Lower lobe of right lung (tissue), 2 donors: ENCODE data around the gene MAPK1IP1L. TPM values are rescaled to one million over a fixed set of nuclear protein-coding genes. Genes with fewer than 3 reads are reported as not detected.
"Not testable (repeated sequence)": the region's sequence is repeated elsewhere in the genome, so short reads cannot be mapped to it uniquely, and the experiment has no call there.

ENCODE experiments used
- ATAC-seq, 2 donors: fragments of 200-7000 bp; cut with Tn5 transposase; one replicate each; pipeline ENCODE4 v1.9.1; 2020 to 2022; ENCODE audit warnings: mild to moderate bottlenecking in 2 of 2, moderate library complexity in 2 of 2
- DNase-seq: peaks from one replicate; pipeline ENCODE4 v3.0.0-alpha.2; 2020
- H3K27ac ChIP-seq: fragments of 200-600 bp; one replicate; pipeline ENCODE4 v1.8.0; 2022
- H3K27me3 ChIP-seq: fragments of 200-600 bp; one replicate; pipeline ENCODE4 v1.8.0; 2022; ENCODE audit warnings: low read depth
- H3K36me3 ChIP-seq: fragments of 200-600 bp; one replicate; pipeline ENCODE4 v1.8.0; 2022; ENCODE audit warnings: mild to moderate bottlenecking
- H3K4me1 ChIP-seq: fragments of 200-600 bp; one replicate; pipeline ENCODE4 v1.8.0; 2022
- H3K4me3 ChIP-seq: fragments of 200-600 bp; one replicate; pipeline ENCODE4 v1.8.0; 2022; ENCODE audit warnings: mild to moderate bottlenecking
- H3K9me3 ChIP-seq: fragments of 200-600 bp; one replicate; pipeline ENCODE4 v1.8.0; 2022
- intact Hi-C: fragments of 100-400 bp; cut with DNase I; formaldehyde crosslinking; loops from one replicate; pipeline ENCODE4 v1.11.0; 2022
- total RNA-seq: library from RNA; stranded (reverse); fragmentation: NEBNext Ultra II Directional; extraction: Animal tissue kit (Norgen Biotek cat#: 25700); gene quantifications from one replicate; pipeline ENCODE4 v1.2.1, GENCODE V29; 2021
- TF ChIP-seq, protein P1 (sequence below): fragments of 200-600 bp; IDR thresholded peaks from one replicate; pipeline ENCODE4 v1.8.0; 2022; ENCODE audit warnings: antibody characterized with exemption, mild to moderate bottlenecking
- donor health status: DM: no; HTN: yes; CAD: no; lungs with severe emphysema.

MAPK1IP1L gene
- total RNA-seq, 1 donor from 2014 or later: 72.4 TPM

DNA sequence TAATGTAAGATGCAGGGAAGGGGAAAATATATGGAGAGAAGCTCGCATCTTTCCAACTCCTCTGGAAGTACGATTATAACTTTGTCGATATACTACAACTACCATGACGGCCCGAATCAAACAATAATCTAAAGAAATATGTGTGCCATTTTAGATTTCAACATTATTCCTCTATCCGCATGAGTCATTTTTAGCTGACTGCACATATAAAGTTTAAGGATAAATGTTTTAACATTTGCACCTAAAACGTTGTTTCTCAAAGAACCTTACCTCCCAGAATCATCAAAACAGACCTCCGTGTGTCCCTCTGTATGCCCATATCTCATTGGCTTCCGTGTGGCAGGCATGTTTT lies 25.0 kb upstream of the MAPK1IP1L start:
- Histone ChIP-seq H3K27me3 (no peaks in the 10 kb centered on the region), H3K27ac (peak overlapping the region; percentile 91), H3K36me3 (no peaks in the 10 kb centered on the region), H3K4me1 (peaks cover 43% of the 10 kb centered on the region), H3K4me3 (peak overlapping the region; percentile 87), H3K9me3 (no peaks in the 10 kb centered on the region)
- no peak for DNase-seq
- intact Hi-C loops: no loop called here
- TF ChIP-seq, protein P1, sequence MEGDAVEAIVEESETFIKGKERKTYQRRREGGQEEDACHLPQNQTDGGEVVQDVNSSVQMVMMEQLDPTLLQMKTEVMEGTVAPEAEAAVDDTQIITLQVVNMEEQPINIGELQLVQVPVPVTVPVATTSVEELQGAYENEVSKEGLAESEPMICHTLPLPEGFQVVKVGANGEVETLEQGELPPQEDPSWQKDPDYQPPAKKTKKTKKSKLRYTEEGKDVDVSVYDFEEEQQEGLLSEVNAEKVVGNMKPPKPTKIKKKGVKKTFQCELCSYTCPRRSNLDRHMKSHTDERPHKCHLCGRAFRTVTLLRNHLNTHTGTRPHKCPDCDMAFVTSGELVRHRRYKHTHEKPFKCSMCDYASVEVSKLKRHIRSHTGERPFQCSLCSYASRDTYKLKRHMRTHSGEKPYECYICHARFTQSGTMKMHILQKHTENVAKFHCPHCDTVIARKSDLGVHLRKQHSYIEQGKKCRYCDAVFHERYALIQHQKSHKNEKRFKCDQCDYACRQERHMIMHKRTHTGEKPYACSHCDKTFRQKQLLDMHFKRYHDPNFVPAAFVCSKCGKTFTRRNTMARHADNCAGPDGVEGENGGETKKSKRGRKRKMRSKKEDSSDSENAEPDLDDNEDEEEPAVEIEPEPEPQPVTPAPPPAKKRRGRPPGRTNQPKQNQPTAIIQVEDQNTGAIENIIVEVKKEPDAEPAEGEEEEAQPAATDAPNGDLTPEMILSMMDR: no peak
- ATAC-seq: no peak

DNA sequence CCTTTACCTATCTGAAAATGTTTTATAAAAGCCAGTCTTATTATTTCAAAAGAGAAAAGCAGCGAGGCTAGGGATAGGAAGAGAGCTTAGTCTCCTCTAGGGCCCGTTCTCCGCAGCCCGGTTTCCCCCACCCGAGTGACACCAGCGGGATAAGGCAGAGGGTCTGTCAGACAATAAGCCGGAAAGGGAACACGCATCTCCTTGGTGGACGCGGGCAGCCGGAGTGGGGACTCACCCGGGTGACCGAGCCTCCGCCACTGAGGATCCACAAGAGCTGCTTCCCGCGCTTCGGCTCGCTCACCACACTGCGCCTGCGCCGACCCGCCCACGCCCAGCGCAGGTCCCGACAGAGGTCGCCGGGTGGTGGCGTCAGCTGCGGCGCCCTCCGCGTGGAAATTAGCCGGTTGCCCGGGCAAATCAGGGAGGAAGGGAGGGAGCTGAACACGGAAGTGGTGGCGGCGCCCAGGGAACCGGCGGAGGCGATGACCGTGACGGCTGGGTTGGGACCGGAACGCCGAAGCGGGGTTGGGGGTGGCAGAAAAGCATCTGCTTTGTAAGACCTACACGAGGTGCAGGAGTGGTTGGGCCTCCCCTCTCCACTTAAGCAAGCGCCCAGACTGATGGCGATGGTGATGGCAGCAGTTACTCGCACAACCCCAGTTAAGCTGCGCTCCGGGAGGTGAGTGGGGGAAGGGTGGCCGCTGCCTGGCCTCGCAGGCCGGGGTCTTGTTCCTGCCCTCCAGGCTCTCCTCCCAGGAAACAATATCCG lies 24.5 kb upstream of the MAPK1IP1L start, which contains the start of the genes SOCS4 and WDHD1:
SOCS4 (plus strand) TSS at position 444 of the 769 bp plus-strand sequence. CDS start 15,806 bp downstream, outside the sequence.
WDHD1 (minus strand) TSS at position 307 of the 769 bp plus-strand sequence. CDS start 312 bp downstream, outside the sequence.
- Histone ChIP-seq H3K9me3 (no peaks in the 10 kb centered on the region), H3K36me3 (peaks cover 3% of the 10 kb centered on the region), H3K4me1 (peaks cover 49% of the 10 kb centered on the region), H3K4me3 (peak within 1 kb of the TSS; percentile 87), H3K27ac (peak within 1 kb of the TSS; percentile 91), H3K27me3 (no peaks in the 10 kb centered on the region)
- intact Hi-C loops: no loop called here
- TF ChIP-seq, protein P1: peak; percentile 30
- DNase-seq (peak; percentile 97), ATAC-seq (peak; percentile 99 to 100)

DNA sequence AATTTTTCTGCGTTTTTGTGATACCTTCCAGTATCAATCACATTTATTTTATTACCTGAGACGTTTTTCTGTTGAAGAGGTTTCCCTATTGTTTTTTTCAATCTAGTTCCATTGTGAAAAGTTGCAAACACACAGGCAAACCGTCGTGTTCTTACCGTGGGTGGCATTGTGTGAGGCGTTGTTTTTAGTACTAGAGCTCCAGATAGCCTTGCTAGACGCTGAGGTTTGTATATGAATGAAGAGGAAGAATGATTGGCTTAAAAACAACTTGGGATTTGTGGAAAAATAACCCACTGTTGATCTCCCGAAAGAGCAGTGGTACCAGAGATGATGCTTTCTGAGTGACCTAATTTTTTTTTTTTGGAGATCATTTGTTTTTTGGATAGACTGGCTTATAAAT lies 23.4 kb upstream of the MAPK1IP1L start:
- Histone ChIP-seq H3K9me3 (no peaks in the 10 kb centered on the region), H3K27ac (no peak overlapping the region), H3K27me3 (no peaks in the 10 kb centered on the region), H3K36me3 (peaks cover 9% of the 10 kb centered on the region), H3K4me1 (peaks cover 50% of the 10 kb centered on the region), H3K4me3 (peak overlapping the region; percentile 87)
- intact Hi-C loops: no loop called here
- DNase-seq (no peak), ATAC-seq (no peak)
- TF ChIP-seq, protein P1: no peak

DNA sequence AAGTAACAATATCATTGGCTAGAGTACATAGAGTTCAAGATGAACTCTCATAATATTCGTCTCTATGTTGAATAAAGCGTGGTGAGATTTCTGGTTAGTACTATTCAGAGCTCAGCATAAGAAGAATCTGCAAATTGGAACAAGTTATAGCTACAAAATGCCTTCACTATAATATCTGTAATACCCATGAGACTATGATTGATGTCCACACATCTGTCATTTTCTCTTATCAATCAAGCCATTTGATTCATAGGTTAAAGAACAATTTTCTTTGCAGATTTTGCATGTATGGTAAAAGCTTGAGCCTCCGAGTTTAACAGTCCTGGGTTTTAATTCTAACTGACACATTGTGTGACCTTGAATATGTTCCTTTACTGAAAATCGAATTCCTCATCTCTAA lies 23.0 kb upstream of the MAPK1IP1L start:
- H3K36me3 ChIP-seq: peaks cover 9% of the 10 kb centered on the region
- no peaks in the 10 kb centered on the region for H3K9me3 ChIP-seq
- H3K27me3 ChIP-seq: no peaks in the 10 kb centered on the region
- TF ChIP-seq, protein P1: no peak
- no peak overlapping the region for H3K27ac ChIP-seq
- intact Hi-C loops: no loop called here
- peak overlapping the region; percentile 87 for H3K4me3 ChIP-seq
- peaks cover 50% of the 10 kb centered on the region for H3K4me1 ChIP-seq
- no peak for DNase-seq
- ATAC-seq: no peak

DNA sequence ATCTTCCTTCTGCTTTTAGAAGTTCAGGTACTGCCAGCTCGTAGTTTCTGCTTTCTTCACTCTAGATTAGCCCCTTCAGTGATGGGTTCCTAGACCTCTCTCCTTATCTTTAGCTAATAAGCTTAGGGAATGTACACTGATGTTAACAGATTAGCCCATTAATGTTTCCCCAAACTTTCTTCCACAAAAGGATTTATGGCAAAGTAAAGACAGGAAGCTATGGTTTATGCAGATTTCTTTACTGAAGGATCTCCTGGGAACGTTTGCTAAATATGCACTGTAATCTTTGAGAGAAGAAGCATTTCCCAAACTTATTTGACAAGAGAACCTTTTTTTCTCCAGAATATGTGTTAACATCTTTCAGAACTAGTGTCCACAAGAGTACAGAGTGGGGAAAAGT lies 20.3 kb upstream of the MAPK1IP1L start:
- H3K4me3 ChIP-seq: no peak overlapping the region
- H3K36me3 ChIP-seq: peaks cover 21% of the 10 kb centered on the region
- H3K27me3 ChIP-seq: no peaks in the 10 kb centered on the region
- peaks cover 41% of the 10 kb centered on the region for H3K4me1 ChIP-seq
- H3K27ac ChIP-seq: no peak overlapping the region
- DNase-seq: no peak
- intact Hi-C loops: no loop called here
- TF ChIP-seq, protein P1: no peak
- no peaks in the 10 kb centered on the region for H3K9me3 ChIP-seq
- no peak for ATAC-seq

DNA sequence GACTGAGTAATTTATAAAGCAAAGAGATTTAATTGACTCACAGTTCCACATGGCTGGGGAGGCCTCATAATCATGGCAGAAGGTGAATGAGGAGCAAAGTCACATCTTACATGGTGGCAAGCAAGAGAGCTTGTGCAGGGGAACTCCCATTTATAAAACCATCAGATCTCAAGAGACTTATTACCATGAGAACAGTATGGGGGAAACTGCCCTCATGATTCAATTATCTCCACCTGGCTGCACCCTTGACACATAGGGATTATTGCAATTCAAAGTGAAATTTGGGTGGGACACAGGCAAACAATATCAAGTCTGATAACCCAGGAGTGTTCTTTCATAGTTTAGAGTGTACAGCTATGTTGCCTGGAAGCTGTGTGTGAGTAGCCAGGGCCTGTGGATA lies 13.5 kb upstream of the MAPK1IP1L start:
- DNase-seq, H3K4me3 ChIP-seq, H3K27me3 ChIP-seq, intact Hi-C loops, H3K27ac ChIP-seq, ATAC-seq, H3K9me3 ChIP-seq, H3K4me1 ChIP-seq: not testable (repeated sequence)
- H3K36me3 ChIP-seq: peaks cover 36% of the 10 kb centered on the region
